GM19324 (cell line): ENCODE measurements around the gene BMP6.

Source experiments
- ATAC-seq: cut with Tn5 transposase; IDR thresholded peaks from one replicate; pipeline ENCODE4 v1.9.1; 2021; ENCODE audit warnings: mild to moderate bottlenecking, moderate library complexity; ENCODE audit not compliant: unreplicated experiment, low FRiP score

Gene BMP6

GRCh38 chr6:7819431-7820015, 93.6 kb downstream of the BMP6 start:
- ATAC-seq = no peak

- ATAC-seq = no peak
These were observed 94.5 kb downstream of the BMP6 start for GRCh38 chr6:7820288-7820835.

DNA sequence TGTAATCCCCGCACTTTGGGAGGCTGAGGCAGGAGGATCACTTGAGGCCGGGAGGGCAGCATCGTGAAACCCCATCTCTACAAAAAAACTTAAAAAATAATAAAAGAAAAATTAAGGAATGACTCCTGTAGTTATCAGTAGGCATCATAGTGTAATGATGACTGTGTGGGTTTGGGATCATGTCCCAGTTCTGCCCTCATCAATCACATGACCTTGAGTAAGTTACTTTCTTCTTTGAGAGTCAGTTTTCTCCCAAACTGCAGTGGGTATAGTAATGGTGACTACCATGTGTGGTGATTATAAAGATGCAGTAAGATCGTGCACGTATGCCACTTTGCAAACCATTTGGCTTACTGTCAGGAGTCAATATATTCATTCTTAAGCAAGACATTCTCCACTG, 95.5 kb downstream of the BMP6 start:
- ATAC-seq = no peak

GRCh38 chr6:7823552-7823951, 97.7 kb downstream of the BMP6 start:
- ATAC-seq = no peak

GRCh38 chr6:7825986-7826385, 100.1 kb downstream of the BMP6 start:
- no peak for ATAC-seq

DNA sequence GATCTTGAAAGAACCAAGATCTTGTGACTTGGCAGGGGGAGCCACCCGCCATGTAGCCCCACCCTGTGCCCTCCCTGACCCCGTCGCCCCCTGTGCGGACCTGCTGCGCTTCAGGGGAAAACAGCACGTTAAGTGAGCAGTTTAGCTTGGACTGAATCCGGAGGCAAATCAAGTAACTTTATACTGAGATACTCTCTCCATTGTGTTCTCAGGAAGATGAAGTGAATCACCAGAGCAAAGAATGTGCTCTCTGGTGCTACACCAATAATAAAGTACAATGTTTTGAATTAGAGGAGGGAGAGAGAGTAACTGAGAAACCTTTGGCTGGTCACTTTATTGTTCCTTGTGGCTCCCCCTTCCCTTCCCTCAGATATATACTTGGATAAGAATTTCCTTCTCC, 101.2 kb downstream of the BMP6 start:
- ATAC-seq = no peak

DNA sequence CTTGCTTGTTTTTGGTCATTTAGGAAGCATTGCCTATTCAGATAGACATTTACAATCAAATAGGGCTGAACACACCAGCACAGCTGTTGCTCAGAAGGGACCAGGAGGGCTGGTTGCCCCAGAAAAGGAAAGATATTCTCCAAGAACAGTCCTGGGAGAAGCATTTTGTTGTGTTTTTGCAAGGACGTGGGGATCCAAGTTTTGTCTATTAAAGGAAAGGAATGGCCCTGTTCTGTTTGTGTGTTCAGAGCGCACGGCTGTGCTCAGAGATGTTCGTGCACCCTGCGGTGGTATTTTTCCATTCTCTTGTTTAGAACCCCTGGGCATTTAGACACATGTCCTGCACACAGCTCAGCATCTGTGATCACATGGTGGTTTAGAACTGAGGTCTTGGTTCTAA, 102.2 kb downstream of the BMP6 start:
- no peak for ATAC-seq

DNA sequence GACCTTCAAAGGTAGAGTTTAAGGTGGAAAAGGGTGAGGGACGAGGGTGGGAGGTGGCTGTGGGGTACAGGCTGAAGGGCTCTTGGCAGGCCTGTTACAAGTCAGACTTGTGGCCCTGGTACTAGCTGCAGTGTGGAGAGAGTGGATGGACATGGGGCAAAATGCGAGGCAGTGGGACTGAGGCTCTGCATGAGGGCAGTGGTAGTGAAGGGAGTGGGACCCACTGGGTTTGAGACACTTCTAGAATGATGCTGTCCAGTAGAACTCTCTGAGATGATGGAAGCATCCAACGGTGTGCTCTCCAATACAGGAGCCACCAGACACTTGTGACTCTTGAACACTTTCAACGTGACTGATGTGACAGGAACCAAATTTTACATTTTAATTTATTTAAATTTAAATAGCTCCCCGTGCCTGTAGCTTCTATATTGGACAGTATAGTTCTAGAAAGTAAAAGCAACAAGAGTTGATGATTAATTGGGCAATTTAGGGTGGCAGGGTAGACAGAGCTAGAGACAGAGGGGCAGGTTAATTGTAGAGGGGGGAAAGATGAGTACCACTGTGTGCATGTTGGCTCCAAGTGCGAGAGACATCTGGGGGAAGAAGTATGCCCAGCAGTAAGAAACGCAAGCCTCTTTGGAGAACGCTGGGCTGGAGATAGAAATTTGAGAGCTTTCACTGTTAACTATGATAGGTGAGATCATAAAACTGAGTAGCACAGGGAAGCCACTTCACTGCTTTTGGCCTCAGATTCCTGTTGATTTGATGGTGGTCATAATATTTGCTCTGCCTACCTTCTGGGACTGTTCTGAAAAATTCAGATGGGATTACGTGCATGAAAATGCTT, 107.2 kb downstream of the BMP6 start:
- ATAC-seq = no peak

DNA sequence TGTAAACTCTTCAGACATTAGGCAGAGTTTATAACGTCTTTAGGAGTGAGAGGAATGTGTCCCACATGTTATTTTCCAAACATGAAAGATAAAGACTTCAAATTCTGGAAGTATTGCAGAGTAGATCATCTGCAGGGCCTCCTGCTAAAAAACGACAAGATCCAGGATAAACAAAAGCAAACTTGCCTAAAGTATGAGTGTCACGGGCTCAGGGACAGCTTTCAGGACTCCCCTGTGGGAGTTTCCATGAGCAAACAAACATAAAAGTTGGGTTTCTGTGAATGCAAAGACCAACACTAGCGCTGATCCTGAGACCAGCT, 107.8 kb downstream of the BMP6 start:
- no peak for ATAC-seq

- no peak for ATAC-seq
These were observed 110.6 kb downstream of the BMP6 start for GRCh38 chr6:7836371-7837026.

GRCh38 chr6:7841781-7842468, 116.0 kb downstream of the BMP6 start:
- no peak for ATAC-seq

DNA sequence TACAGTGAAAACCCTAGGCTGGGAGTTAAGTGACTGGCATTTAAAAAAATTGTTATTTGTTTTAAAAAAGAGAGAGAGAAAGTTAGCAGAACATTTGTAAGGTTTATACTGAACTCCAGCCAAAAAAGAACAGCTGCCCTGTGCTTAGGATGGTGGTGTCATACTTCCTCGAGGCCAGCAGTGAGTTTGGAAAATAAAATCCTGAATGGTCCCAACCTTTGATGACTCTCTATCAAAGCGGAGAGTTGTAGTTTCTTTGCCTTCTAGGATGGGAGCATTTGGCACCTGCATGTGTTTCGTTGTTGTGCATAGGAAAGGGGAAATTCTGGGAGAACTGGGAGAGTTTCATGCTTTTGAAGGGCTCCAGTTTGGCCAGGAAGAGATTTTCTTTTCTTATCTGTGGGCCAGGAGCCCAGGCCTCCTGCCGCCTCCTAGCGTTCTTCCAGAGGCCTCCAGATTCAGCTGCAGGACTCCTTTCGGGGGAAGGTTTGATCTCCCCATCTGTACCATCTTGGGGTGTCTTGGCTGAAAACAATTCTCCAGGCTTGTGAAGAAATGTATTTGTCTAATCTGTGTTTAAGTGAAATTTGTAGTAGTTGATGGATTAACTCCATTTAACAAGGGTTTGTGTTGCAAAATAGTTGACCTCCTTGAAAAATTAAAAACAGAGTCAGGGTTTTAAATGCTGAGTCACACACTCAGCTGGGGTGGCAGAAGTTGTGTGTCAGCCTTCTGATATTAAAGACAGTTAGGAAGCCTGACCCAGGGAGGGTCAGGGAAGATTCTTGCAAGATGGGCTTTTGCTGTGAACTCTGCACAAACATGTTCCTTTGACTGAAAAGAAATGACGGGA, 121.3 kb downstream of the BMP6 start:
- ATAC-seq = no peak

DNA sequence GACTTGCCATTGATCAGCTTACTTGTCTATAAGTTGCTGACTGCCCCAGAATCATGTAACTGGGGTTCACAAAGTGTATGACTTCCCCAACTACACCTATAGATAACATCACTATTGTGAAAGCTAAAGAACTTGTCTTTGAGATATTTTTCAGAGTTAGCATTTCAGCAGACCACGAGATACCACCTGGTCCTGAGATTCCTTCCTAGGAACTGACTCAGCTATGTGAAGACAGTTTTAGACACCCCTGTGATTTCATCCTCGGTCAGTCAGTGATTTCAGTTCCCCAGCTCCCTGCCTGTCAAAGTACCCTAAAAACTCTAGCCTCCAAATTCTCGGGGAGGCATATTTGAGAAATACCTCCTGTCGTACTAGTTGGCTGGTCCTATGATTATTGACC, 122.3 kb downstream of the BMP6 start:
- ATAC-seq = no peak

DNA sequence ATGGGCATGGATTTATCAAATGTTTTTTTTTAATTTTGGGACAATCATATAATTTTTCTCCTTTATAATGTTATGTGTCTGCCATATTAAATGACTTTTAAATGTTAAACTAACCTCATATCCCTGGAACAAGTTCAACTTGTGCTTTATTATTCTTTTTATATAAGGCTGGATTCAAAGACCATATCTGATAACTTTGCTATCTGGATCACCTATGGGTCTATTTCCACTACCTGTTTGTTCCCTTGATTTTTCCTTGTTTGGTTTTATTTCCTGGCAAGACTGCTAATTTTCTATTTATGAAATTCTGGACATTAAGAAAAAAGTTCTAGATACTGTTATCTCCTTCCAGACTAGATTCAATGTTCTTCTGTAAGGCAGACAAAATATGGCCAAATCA, 125.9 kb downstream of the BMP6 start:
- ATAC-seq = no peak

DNA sequence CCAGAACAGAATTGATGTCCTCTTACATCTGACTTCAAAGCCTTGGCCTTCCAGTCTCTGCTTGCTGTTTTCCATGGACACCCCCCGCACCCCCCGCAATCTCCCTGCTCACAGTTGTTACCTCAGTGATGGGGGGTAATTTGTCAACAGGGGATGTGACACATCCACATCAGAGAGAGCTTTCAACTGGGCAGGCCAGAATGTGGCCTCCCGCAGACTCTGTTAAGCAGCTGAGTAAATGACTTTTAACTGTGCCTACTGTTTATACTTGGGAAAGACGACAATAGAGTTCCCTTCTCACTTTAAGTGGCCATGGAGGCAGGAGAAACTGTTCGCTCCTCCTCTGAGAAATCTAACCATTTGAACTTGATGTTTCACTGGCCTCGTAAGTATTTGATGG, 133.7 kb downstream of the BMP6 start:
- no peak for ATAC-seq

DNA sequence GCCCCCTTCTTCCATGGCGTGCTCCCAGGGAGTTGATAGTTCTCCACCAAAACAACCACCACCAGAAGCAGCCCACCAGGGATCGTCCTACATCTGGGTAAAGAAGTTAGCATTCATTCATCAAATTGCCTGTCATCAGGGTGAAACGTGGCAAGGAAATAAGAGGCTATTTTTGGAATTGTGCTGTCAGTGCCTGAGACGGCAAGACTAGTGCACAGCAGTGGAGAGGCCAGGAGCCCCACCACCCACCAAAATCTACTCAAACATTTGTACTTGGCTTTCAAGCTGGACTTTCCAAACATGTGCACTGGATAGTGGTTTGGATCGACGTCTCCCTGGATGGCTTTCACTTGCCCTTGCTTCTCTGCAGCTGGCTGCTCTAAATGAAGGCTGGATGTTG, 139.9 kb downstream of the BMP6 start:
- ATAC-seq = no peak

GRCh38 chr6:7866526-7866925, 140.6 kb downstream of the BMP6 start:
- no peak for ATAC-seq

DNA sequence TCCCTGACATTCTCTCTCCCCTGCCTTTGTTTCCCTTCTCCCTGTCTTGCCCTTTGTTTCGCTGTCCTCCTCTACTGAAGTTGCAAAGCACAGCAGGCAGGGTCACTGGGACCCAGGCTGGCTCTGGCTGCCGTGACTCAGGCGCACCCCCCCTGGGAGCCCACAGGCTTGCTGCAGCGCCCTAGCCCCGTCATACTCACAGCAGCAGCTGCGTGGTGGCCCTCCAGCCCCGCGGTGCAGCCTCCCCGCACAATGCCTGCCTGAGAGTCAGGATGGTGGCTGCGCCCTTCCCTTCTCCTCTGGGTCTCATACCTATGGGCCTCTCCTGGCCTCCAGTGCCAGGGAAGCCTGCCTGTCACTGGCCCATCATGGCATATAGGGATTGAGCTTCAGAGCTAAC, 143.0 kb downstream of the BMP6 start:
- ATAC-seq = no peak

- ATAC-seq = no peak
These were observed 152.6 kb downstream of the BMP6 start for GRCh38 chr6:7878401-7878964.

- no peak for ATAC-seq
These were observed 153.1 kb downstream of the BMP6 start for GRCh38 chr6:7879043-7879442.
